22Rv1 (cell line): Measurements from ENCODE around the gene PPFIBP2.
A peak's percentile ranks its signal among the peaks of the same experiment; 100 is the strongest.

Experiments used
- H3K27ac ChIP-seq: fragments of 450-650 bp; 2 replicates; pipeline ENCODE4 v1.5.1; 2017
- CTCF ChIP-seq: fragments of 450-650 bp; IDR thresholded peaks from 2 replicates; pipeline ENCODE4 v1.5.1; 2017; ENCODE audit warnings: mild to moderate bottlenecking
- ZFX ChIP-seq: fragments of 450-650 bp; IDR thresholded peaks from 2 replicates; pipeline ENCODE4 v1.6.1; 2017; ENCODE audit warnings: antibody characterized with exemption, borderline replicate concordance

The PPFIBP2 gene

GRCh38 chr11:7686761-7687160, 173.0 kb downstream of the PPFIBP2 start:
- H3K27ac ChIP-seq: no peak overlapping the region

GRCh38 chr11:7687386-7687785, 173.6 kb downstream of the PPFIBP2 start:
- no peak overlapping the region for H3K27ac ChIP-seq
- TF ChIP-seq CTCF (no peak), ZFX (no peak)

More at GRCh38 chr11:7686761-7687160, 173.0 kb downstream of the PPFIBP2 start:
- TF ChIP-seq ZFX (no peak), CTCF (no peak)

- no peak overlapping the region for H3K27ac ChIP-seq
- no peak for TF ChIP-seq ZFX
- TF ChIP-seq CTCF: peak; percentile 87
These were observed 174.5 kb downstream of the PPFIBP2 start for GRCh38 chr11:7688238-7688826.

GRCh38 chr11:7689239-7689638, 175.4 kb downstream of the PPFIBP2 start:
- TF ChIP-seq CTCF (no peak), ZFX (no peak)
- H3K27ac ChIP-seq: no peak overlapping the region

GRCh38 chr11:7690648-7691047, 176.8 kb downstream of the PPFIBP2 start:
- TF ChIP-seq CTCF (peak; percentile 39), ZFX (no peak)
- H3K27ac ChIP-seq: no peak overlapping the region

- H3K27ac ChIP-seq: no peak overlapping the region
- TF ChIP-seq CTCF: no peak
- no peak for TF ChIP-seq ZFX
These were observed 178.1 kb downstream of the PPFIBP2 start for GRCh38 chr11:7691759-7692350.

- TF ChIP-seq ZFX: no peak
- no peak for TF ChIP-seq CTCF
These were observed 178.6 kb downstream of the PPFIBP2 start for GRCh38 chr11:7692426-7692825.

More at GRCh38 chr11:7692426-7692825, 178.6 kb downstream of the PPFIBP2 start:
- H3K27ac ChIP-seq: no peak overlapping the region
